HG03135 (cell line): ENCODE results near the gene TAGLN.

Experiments
- ATAC-seq: cut with Tn5 transposase; IDR thresholded peaks from one replicate; pipeline ENCODE4 v1.9.1; 2021; ENCODE audit warnings: mild to moderate bottlenecking, moderate library complexity; ENCODE audit not compliant: unreplicated experiment

TAGLN gene

GRCh38 chr11:117212697-117213355 is 13.7 kb downstream of the TAGLN start:
- ATAC-seq: no peak

- ATAC-seq: no peak
Observed at GRCh38 chr11:117214404-117215110, 15.4 kb downstream of the TAGLN start.

- no peak for ATAC-seq
Observed at GRCh38 chr11:117217141-117218084, 18.2 kb downstream of the TAGLN start.

GRCh38 chr11:117218133-117218915 is 19.2 kb downstream of the TAGLN start:
- no peak for ATAC-seq

GRCh38 chr11:117219001-117219400 is 19.8 kb downstream of the TAGLN start:
- no peak for ATAC-seq

GRCh38 chr11:117219455-117219854 is 20.3 kb downstream of the TAGLN start:
- no peak for ATAC-seq

GRCh38 chr11:117219995-117220394 is 20.8 kb downstream of the TAGLN start:
- no peak for ATAC-seq

GRCh38 chr11:117220568-117220967 is 21.4 kb downstream of the TAGLN start:
- ATAC-seq: no peak

GRCh38 chr11:117220999-117221774 is 22.0 kb downstream of the TAGLN start:
- no peak for ATAC-seq

GRCh38 chr11:117221775-117222517 is 22.8 kb downstream of the TAGLN start:
- ATAC-seq: no peak

GRCh38 chr11:117222991-117223740 is 24.0 kb downstream of the TAGLN start:
- no peak for ATAC-seq

- no peak for ATAC-seq
Observed at GRCh38 chr11:117223741-117224689, 24.8 kb downstream of the TAGLN start.

GRCh38 chr11:117225553-117226170 is 26.5 kb downstream of the TAGLN start:
- no peak for ATAC-seq

- no peak for ATAC-seq
Observed at GRCh38 chr11:117226388-117227385, 27.5 kb downstream of the TAGLN start.

GRCh38 chr11:117228091-117228490 is 28.9 kb downstream of the TAGLN start:
- no peak for ATAC-seq

- ATAC-seq: no peak
Observed at GRCh38 chr11:117229411-117229810, 30.2 kb downstream of the TAGLN start.
